ENCODE data around the gene EPAS1. TPM values are rescaled to one million over a fixed set of nuclear protein-coding genes. Genes with fewer than 3 reads are reported as not detected.

EPAS1 gene
- total RNA-seq, 1 donor from 2014 or later: 205 TPM

DNA sequence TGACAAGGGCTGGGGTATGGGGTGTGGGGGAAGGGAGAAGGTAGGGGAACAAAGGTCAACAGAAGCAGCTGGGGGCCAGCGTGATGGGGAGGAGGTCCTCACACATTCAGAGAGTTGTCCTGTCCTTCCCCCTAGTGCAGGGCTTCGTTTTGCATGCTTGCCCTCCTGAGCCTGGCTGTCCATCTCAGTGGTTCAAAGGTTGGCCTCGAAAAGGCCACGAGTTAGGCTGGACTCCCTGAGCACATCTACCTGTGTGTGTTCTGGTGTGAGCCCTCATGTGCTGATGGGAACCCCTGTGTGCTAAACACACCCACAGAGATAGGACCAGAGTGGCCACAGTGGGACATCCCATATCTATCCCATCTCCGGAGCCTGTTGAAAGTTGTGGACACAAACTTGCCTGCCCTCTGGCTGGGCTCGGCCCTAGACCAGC lies 51.9 kb downstream of the EPAS1 start:
- Histone ChIP-seq H3K36me3 (peaks cover 50% of the 10 kb centered on the region), H3K4me1 (peaks cover 100% of the 10 kb centered on the region), H3K9me3 (replicated peaks) (no peaks in the 10 kb centered on the region), H3K27ac (replicated peaks) (peak overlapping the region; percentile 87), H3K4me3 (no peak overlapping the region), H3K27me3 (ENCODE audit: low read depth) (no peaks in the 10 kb centered on the region)
- DNase-seq: no peak
- TF ChIP-seq, protein P1, sequence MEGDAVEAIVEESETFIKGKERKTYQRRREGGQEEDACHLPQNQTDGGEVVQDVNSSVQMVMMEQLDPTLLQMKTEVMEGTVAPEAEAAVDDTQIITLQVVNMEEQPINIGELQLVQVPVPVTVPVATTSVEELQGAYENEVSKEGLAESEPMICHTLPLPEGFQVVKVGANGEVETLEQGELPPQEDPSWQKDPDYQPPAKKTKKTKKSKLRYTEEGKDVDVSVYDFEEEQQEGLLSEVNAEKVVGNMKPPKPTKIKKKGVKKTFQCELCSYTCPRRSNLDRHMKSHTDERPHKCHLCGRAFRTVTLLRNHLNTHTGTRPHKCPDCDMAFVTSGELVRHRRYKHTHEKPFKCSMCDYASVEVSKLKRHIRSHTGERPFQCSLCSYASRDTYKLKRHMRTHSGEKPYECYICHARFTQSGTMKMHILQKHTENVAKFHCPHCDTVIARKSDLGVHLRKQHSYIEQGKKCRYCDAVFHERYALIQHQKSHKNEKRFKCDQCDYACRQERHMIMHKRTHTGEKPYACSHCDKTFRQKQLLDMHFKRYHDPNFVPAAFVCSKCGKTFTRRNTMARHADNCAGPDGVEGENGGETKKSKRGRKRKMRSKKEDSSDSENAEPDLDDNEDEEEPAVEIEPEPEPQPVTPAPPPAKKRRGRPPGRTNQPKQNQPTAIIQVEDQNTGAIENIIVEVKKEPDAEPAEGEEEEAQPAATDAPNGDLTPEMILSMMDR (IDR thresholded peaks at IDR 0.05; ENCODE audit: borderline replicate concordance): no peak
- intact Hi-C loops (cut with micrococcal nuclease): no loop called here

DNA sequence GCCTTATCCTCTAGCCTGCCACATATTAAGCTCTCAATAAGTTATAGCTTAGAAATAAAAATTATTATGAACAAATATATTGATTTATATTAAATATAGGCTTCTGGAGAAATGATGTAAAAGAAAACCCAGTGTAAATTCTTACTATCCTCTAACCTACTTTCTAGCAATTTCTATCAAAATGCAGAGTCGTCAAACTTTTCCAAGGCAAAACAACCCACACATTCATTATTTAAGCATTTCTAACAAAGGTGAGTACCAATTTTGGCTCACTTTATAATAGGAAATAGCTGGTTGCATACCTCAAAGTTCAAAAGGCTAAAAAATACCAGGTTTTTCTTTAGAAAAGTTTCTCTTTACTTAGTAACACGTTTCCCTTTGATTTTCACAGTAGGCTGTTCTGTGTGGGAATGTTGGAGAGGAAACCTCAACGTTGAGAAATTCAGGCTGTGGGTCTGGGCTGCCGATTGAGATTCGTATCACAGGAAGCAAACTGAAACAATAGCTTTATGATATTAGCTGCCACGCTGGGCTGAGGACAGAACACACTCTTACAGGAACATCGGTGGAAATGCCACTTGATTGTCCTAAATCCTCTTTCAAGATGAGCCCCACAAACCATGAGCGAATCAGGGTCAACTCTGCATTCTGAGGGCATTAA lies 53.0 kb downstream of the EPAS1 start:
- H3K4me3 ChIP-seq: peak overlapping the region; percentile 29
- peaks cover 60% of the 10 kb centered on the region for H3K36me3 ChIP-seq
- H3K27ac ChIP-seq (replicated peaks): peak overlapping the region; percentile 87
- H3K4me1 ChIP-seq: peaks cover 100% of the 10 kb centered on the region
- TF ChIP-seq, protein P1 (IDR thresholded peaks at IDR 0.05; ENCODE audit: borderline replicate concordance): no peak
- no peaks in the 10 kb centered on the region for H3K27me3 ChIP-seq (ENCODE audit: low read depth)
- H3K9me3 ChIP-seq (replicated peaks): no peaks in the 10 kb centered on the region
- no peak for DNase-seq
- intact Hi-C loops (cut with micrococcal nuclease): loop anchor here (5.0 kb wide), 1 partner anchor 48 kb away; no protein-coding TSS in a partner anchor

DNA sequence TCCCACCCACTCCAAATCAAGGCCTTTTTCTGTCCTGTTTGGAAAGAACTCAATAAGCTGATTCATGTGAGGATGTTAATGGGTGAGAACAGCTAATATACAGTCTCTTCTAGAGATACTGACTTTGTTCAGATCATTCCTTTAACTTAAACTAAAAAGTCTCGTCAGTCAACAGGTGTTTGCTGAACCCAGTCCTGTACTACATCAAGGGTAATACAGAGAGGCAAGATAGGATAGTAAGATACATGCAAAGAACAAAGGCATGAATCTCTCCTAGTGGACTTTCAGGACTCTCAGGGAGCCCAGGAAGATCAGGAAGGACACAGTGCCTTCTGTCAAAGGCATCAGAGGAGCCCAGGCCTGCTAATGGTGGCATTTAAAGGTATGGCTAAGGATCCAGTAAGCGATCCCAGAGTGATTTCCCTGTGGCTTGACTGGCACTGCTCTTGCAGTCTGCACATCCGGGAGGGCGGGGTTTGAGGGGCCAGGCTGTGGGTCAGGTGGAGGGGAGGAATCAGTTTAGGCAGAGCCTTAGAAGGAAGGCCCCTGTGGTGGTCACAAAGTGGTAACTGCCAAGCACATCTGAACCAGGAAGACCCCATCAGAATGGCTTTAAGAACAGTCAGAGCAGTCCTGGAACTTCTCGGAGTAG lies 54.0 kb downstream of the EPAS1 start:
- no peak for DNase-seq
- H3K36me3 ChIP-seq: peaks cover 71% of the 10 kb centered on the region
- intact Hi-C loops (cut with micrococcal nuclease): loop anchor here (5.0 kb wide), 1 partner anchor 49 kb away; no protein-coding TSS in a partner anchor
- no peaks in the 10 kb centered on the region for H3K27me3 ChIP-seq (ENCODE audit: low read depth)
- H3K27ac ChIP-seq (replicated peaks): peak overlapping the region; percentile 87
- H3K9me3 ChIP-seq (replicated peaks): no peaks in the 10 kb centered on the region
- H3K4me3 ChIP-seq: peak overlapping the region; percentile 29
- TF ChIP-seq, protein P1 (IDR thresholded peaks at IDR 0.05; ENCODE audit: borderline replicate concordance): no peak
- H3K4me1 ChIP-seq: peaks cover 100% of the 10 kb centered on the region

DNA sequence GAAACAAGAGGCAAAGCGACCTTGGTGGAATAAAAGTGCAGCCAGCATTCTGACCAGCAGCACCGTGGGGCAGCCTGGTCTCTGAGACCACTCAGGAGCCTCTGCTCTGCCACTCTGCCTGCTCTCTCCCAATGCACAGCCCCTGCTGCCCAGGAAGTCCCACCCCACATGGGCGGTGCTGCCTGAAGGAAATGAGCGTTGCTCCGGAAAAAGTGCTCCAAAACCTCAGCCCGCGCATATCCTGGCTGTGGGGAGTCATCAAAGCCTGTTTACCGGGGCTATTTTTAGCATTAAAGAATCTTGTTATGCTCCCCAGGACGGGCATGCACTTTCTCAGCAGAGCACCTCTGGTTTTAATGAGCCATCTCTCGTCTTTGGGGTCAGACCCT lies 54.5 kb downstream of the EPAS1 start:
- TF ChIP-seq, protein P1 (IDR thresholded peaks at IDR 0.05; ENCODE audit: borderline replicate concordance): no peak
- H3K36me3 ChIP-seq: peaks cover 76% of the 10 kb centered on the region
- intact Hi-C loops (cut with micrococcal nuclease): loop anchor here (5.0 kb wide), 1 partner anchor 49 kb away; no protein-coding TSS in a partner anchor
- peak; percentile 58 for DNase-seq
- H3K4me1 ChIP-seq: peaks cover 100% of the 10 kb centered on the region
- peak overlapping the region; percentile 87 for H3K27ac ChIP-seq (replicated peaks)
- H3K4me3 ChIP-seq: peak overlapping the region; percentile 29
- no peaks in the 10 kb centered on the region for H3K27me3 ChIP-seq (ENCODE audit: low read depth)
- no peaks in the 10 kb centered on the region for H3K9me3 ChIP-seq (replicated peaks)

DNA sequence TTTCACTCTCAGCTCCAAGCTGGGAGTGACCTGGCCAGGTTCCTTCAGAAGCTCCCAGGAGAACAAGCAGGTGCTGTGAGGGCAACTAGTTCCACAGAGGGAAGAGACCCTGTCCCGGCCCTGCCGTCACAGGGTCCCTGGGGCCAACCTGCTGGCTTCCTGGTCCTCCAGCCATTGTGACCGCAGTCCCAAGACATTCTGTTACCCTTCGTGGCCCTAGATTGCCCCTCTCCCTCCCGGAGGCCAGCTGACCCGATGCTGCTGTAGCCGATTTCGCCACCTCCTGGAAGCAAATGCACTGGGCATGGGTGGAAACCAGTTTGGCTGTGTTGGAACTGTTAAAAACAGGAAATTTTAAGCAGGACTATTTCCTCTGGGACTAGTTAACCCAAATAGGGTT lies 55.4 kb downstream of the EPAS1 start:
- H3K4me3 ChIP-seq: peak overlapping the region; percentile 29
- H3K36me3 ChIP-seq: peaks cover 76% of the 10 kb centered on the region
- peak; percentile 42 for DNase-seq
- H3K4me1 ChIP-seq: peaks cover 100% of the 10 kb centered on the region
- TF ChIP-seq, protein P1 (IDR thresholded peaks at IDR 0.05; ENCODE audit: borderline replicate concordance): peak; percentile 69
- no peaks in the 10 kb centered on the region for H3K9me3 ChIP-seq (replicated peaks)
- H3K27ac ChIP-seq (replicated peaks): peak overlapping the region; percentile 87
- intact Hi-C loops (cut with micrococcal nuclease): loop anchor here (5.0 kb wide), 1 partner anchor 50 kb away; no protein-coding TSS in a partner anchor
- H3K27me3 ChIP-seq (ENCODE audit: low read depth): no peaks in the 10 kb centered on the region

All from left ventricle myocardium inferior (tissue), 1 donor.